HG02973 (cell line): ENCODE results near the gene PNPLA2.

Source experiments
- ATAC-seq: cut with Tn5 transposase; IDR thresholded peaks from one replicate; pipeline ENCODE4 v1.9.1; 2021; ENCODE audit warnings: moderate library complexity; ENCODE audit not compliant: unreplicated experiment

The PNPLA2 gene

GRCh38 chr11:842370-843002 is 23.8 kb downstream of the PNPLA2 start, which contains the start of the genes POLR2L and TSPAN4:
Gene POLR2L (minus strand): TSS chr11:842529. CDS start chr11:842508, 21 bp downstream.
Gene TSPAN4 (plus strand): TSS chr11:842852. CDS start chr11:850305, 7,453 bp downstream.
- ATAC-seq = peak; percentile 62

GRCh38 chr11:843086-843734 is 24.5 kb downstream of the PNPLA2 start:
- ATAC-seq = no peak

- ATAC-seq = no peak
These were observed 25.3 kb downstream of the PNPLA2 start for GRCh38 chr11:843818-844692.

- ATAC-seq = no peak
These were observed 26.3 kb downstream of the PNPLA2 start for GRCh38 chr11:844693-845644.

GRCh38 chr11:845872-846495 is 27.3 kb downstream of the PNPLA2 start:
- no peak for ATAC-seq

GRCh38 chr11:846496-847098 is 27.9 kb downstream of the PNPLA2 start:
- no peak for ATAC-seq

- ATAC-seq = no peak
These were observed 29.2 kb downstream of the PNPLA2 start for GRCh38 chr11:847876-848275.

- no peak for ATAC-seq
These were observed 29.7 kb downstream of the PNPLA2 start for GRCh38 chr11:848380-848931.

- no peak for ATAC-seq
These were observed 30.6 kb downstream of the PNPLA2 start for GRCh38 chr11:849104-849824.

- ATAC-seq = no peak
These were observed 31.4 kb downstream of the PNPLA2 start for GRCh38 chr11:849951-850774.

GRCh38 chr11:850775-851763 is 32.4 kb downstream of the PNPLA2 start:
- no peak for ATAC-seq

- ATAC-seq = no peak
These were observed 34.0 kb downstream of the PNPLA2 start for GRCh38 chr11:852762-853161.

GRCh38 chr11:853682-854448 is 35.2 kb downstream of the PNPLA2 start:
- ATAC-seq = no peak

- no peak for ATAC-seq
These were observed 36.1 kb downstream of the PNPLA2 start for GRCh38 chr11:854601-855329.

GRCh38 chr11:855330-855674 is 36.6 kb downstream of the PNPLA2 start:
- ATAC-seq = no peak
